K562 (cell line): ENCODE data around the gene RGS6.

Experiments
- BMI1 ChIP-seq: fragments of 150-350 bp; IDR thresholded peaks from 2 replicates; pipeline ENCODE4 v1.6.1; 2014; ENCODE audit warnings: low read length
- CTCF ChIP-seq, 3 experiments: IDR thresholded peaks in 2 of 3; conservative IDR thresholded peaks in 1 of 3; 2 replicates each; pipeline ENCODE4 v1.5.1; 2011 to 2012; ENCODE audit warnings: low read length in 3 of 3, mild to moderate bottlenecking in 3 of 3, control low read depth in 2 of 3, improper control_type of control experiment in 1 of 3, inconsistent platforms in 1 of 3, low read depth in 1 of 3, mixed read lengths in 1 of 3, moderate library complexity in 1 of 3; ENCODE audit not compliant: insufficient read depth in 2 of 3
- KDM5B ChIP-seq: fragments of 200-600 bp; sonication (generic); IDR thresholded peaks from 2 replicates; pipeline ENCODE4 v1.6.1; 2012; ENCODE audit warnings: low read depth, mild to moderate bottlenecking, moderate library complexity, low read length, control low read depth, inconsistent platforms; ENCODE audit not compliant: insufficient replicate concordance
- MAX ChIP-seq: sonication (generic); formaldehyde crosslinking; IDR thresholded peaks from 2 replicates; pipeline ENCODE4 v1.9.0; 2022; ENCODE audit warnings: mild to moderate bottlenecking, missing genetic modification reagents
- PHF8 ChIP-seq: fragments of 200-600 bp; sonication (generic); IDR thresholded peaks from 2 replicates; pipeline ENCODE4 v1.6.1; 2012; ENCODE audit warnings: mixed run types, mild to moderate bottlenecking, inconsistent platforms, low read length, moderate library complexity, borderline replicate concordance
- PTRF ChIP-seq: fragments of 450-650 bp; IDR thresholded peaks from 2 replicates; pipeline ENCODE4 v1.6.1; 2016; ENCODE audit warnings: mild to moderate bottlenecking, missing genetic modification characterization, missing compliant biosample characterization
- REST ChIP-seq, 2 experiments: fragments of 450-650 bp; formaldehyde crosslinking in 1 of 2; IDR thresholded peaks; 2 replicates each; pipeline versions ENCODE4 v1.4.0 to v1.6.1; 2014 to 2020; ENCODE audit warnings: mild to moderate bottlenecking in 2 of 2, borderline replicate concordance in 1 of 2, low read depth in 1 of 2
- SNRNP70 ChIP-seq: fragments of 200-400 bp; formaldehyde crosslinking; optimal IDR thresholded peaks from 2 replicates; pipeline ENCODE3; 2017; ENCODE audit warnings: low read depth, low read length
- TSHZ1 ChIP-seq: fragments of 250-450 bp; sonication (Bioruptor Pico); IDR thresholded peaks from 2 replicates; pipeline ENCODE4 v1.4.0; 2020; ENCODE audit warnings: mild to moderate bottlenecking, moderate library complexity
- USF1 ChIP-seq: sonication (generic); formaldehyde crosslinking; IDR thresholded peaks from 2 replicates; pipeline ENCODE4 v1.9.0; 2022; ENCODE audit warnings: mild to moderate bottlenecking, missing genetic modification reagents
- ZFP1 ChIP-seq: fragments of 450-650 bp; formaldehyde crosslinking; IDR thresholded peaks from 2 replicates; pipeline ENCODE4 v1.4.0; 2020; ENCODE audit warnings: mild to moderate bottlenecking, mixed read lengths
- ZNF224 ChIP-seq: sonication (generic); formaldehyde crosslinking; IDR thresholded peaks from 2 replicates; pipeline ENCODE4 v1.8.0; 2022; ENCODE audit warnings: mild to moderate bottlenecking, missing genetic modification reagents
- ZNF696 ChIP-seq: fragments of 250-450 bp; sonication (Bioruptor Pico); conservative IDR thresholded peaks from 2 replicates; pipeline ENCODE4 v1.4.0; 2020; ENCODE audit warnings: mild to moderate bottlenecking, moderate library complexity

GRCh38 chr14:72013721-72014345 is 81.6 kb downstream of the RGS6 start:
- no peak for TF ChIP-seq PHF8
- TF ChIP-seq SNRNP70 = no peak
- TF ChIP-seq CTCF (IDR thresholded peaks at IDR 0.05 in 2 of 3, conservative IDR thresholded peaks at IDR 0.05 in 1 of 3; ENCODE audit: insufficient read depth in 2 of 3, low read depth in 1 of 3, low read length in 3 of 3) = no peak
- no peak for TF ChIP-seq TSHZ1
- TF ChIP-seq BMI1 = no peak
- TF ChIP-seq MAX (CRISPR knock-in tag) = no peak
- TF ChIP-seq PTRF (tag) = no peak
- no peak for TF ChIP-seq USF1
- no peak for TF ChIP-seq KDM5B
- no peak for TF ChIP-seq REST (IDR thresholded peaks at IDR 0.05; ENCODE audit: borderline replicate concordance)
- TF ChIP-seq REST (CRISPR knock-in tag; IDR thresholded peaks at IDR 0.05; ENCODE audit: low read depth) = no peak
- TF ChIP-seq ZNF696 (CRISPR knock-in tag) = no peak
- TF ChIP-seq ZNF224 (CRISPR knock-in tag) = no peak
- no peak for TF ChIP-seq ZFP1 (CRISPR knock-in tag)
